GM19467 (cell line): ENCODE data around the gene TSEN54.
"Not testable (repeated sequence)": the region's sequence is repeated elsewhere in the genome, so short reads cannot be mapped to it uniquely, and the experiment has no call there.

Experiments used
- ATAC-seq: cut with Tn5 transposase; IDR thresholded peaks from one replicate; pipeline ENCODE4 v1.9.1; 2021; ENCODE audit warnings: mild to moderate bottlenecking, moderate library complexity; ENCODE audit not compliant: unreplicated experiment

Gene TSEN54

GRCh38 chr17:75516255-75516618 lies at the start of gene TSEN54:
TSEN54 (plus strand) TSS chr17:75516528; CDS start chr17:75516561, 33 bp downstream.
- peak; percentile 70 for ATAC-seq

GRCh38 chr17:75468291-75468754 lies 48.0 kb upstream of the TSEN54 start:
- ATAC-seq = no peak

GRCh38 chr17:75468779-75469373 lies 47.5 kb upstream of the TSEN54 start:
- no peak for ATAC-seq

- ATAC-seq = no peak
Observed at GRCh38 chr17:75471207-75471606, 45.1 kb upstream of the TSEN54 start.

- no peak for ATAC-seq
Observed at GRCh38 chr17:75472119-75472518, 44.2 kb upstream of the TSEN54 start.

GRCh38 chr17:75473246-75473645 lies 43.1 kb upstream of the TSEN54 start:
- ATAC-seq = no peak

GRCh38 chr17:75474736-75475135 lies 41.6 kb upstream of the TSEN54 start:
- no peak for ATAC-seq

GRCh38 chr17:75475144-75475835 lies 41.0 kb upstream of the TSEN54 start:
- no peak for ATAC-seq

GRCh38 chr17:75475851-75476250 lies 40.5 kb upstream of the TSEN54 start:
- no peak for ATAC-seq

- no peak for ATAC-seq
Observed at GRCh38 chr17:75476271-75476671, 40.1 kb upstream of the TSEN54 start.

- ATAC-seq = no peak
Observed at GRCh38 chr17:75476752-75477489, 39.4 kb upstream of the TSEN54 start.

- ATAC-seq = not testable (repeated sequence)
Observed at GRCh38 chr17:75477490-75477862, 38.9 kb upstream of the TSEN54 start.

GRCh38 chr17:75478508-75478907 lies 37.8 kb upstream of the TSEN54 start:
- ATAC-seq = no peak

- ATAC-seq = no peak
Observed at GRCh38 chr17:75480281-75480680, 36.0 kb upstream of the TSEN54 start.

GRCh38 chr17:75481194-75482068 lies 34.9 kb upstream of the TSEN54 start:
- no peak for ATAC-seq

GRCh38 chr17:75482098-75482942 lies 34.0 kb upstream of the TSEN54 start:
- no peak for ATAC-seq

- ATAC-seq = no peak
Observed at GRCh38 chr17:75485688-75486087, 30.6 kb upstream of the TSEN54 start.

- no peak for ATAC-seq
Observed at GRCh38 chr17:75486151-75486550, 30.2 kb upstream of the TSEN54 start.

GRCh38 chr17:75486951-75487350 lies 29.4 kb upstream of the TSEN54 start:
- ATAC-seq = no peak
